Gastrocnemius medialis (tissue), 4 donors: Measurements from ENCODE around the gene ATF7IP2.

Experiments used
- CTCF ChIP-seq, 5 experiments: fragments of 450-650 bp in 3 of 5; fragments of 200-600 bp in 2 of 5; sonication (generic) in 2 of 5; IDR thresholded peaks in 4 of 5; conservative IDR thresholded peaks in 1 of 5; 1 replicate in 4 of 5; 2 replicates in 1 of 5; pipeline ENCODE4 v1.5.1; 2016 to 2019; ENCODE audit warnings: antibody characterized with exemption in 5 of 5, mild to moderate bottlenecking in 3 of 5, moderate library complexity in 3 of 5
- POLR2A ChIP-seq, 2 donors: fragments of 450-650 bp; IDR thresholded peaks; one replicate each; pipeline ENCODE4 v1.6.1; 2017; ENCODE audit warnings: antibody characterized with exemption in 2 of 2, mild to moderate bottlenecking in 2 of 2, moderate library complexity in 2 of 2

GRCh38 chr16:10517868-10518267 lies 132.0 kb downstream of the ATF7IP2 start:
- TF ChIP-seq CTCF (IDR thresholded peaks at IDR 0.05 in 4 of 5, conservative IDR thresholded peaks at IDR 0.05 in 1 of 5): no peak
- TF ChIP-seq POLR2A (IDR thresholded peaks at IDR 0.05): no peak
